Gastrocnemius medialis (tissue), 4 donors: ENCODE data around the gene PELI3.

Source experiments
- POLR2A ChIP-seq, 2 donors: fragments of 450-650 bp; IDR thresholded peaks; one replicate each; pipeline ENCODE4 v1.6.1; 2017; ENCODE audit warnings: antibody characterized with exemption in 2 of 2, mild to moderate bottlenecking in 2 of 2, moderate library complexity in 2 of 2
- TF ChIP-seq, protein P1 (sequence below), 5 experiments: fragments of 450-650 bp in 3 of 5; fragments of 200-600 bp in 2 of 5; sonication (generic) in 2 of 5; IDR thresholded peaks in 4 of 5; conservative IDR thresholded peaks in 1 of 5; 1 replicate in 4 of 5; 2 replicates in 1 of 5; pipeline ENCODE4 v1.5.1; 2016 to 2019; ENCODE audit warnings: antibody characterized with exemption in 5 of 5, mild to moderate bottlenecking in 3 of 5, moderate library complexity in 3 of 5

- TF ChIP-seq POLR2A (IDR thresholded peaks at IDR 0.05), result no peak
- TF ChIP-seq, protein P1, sequence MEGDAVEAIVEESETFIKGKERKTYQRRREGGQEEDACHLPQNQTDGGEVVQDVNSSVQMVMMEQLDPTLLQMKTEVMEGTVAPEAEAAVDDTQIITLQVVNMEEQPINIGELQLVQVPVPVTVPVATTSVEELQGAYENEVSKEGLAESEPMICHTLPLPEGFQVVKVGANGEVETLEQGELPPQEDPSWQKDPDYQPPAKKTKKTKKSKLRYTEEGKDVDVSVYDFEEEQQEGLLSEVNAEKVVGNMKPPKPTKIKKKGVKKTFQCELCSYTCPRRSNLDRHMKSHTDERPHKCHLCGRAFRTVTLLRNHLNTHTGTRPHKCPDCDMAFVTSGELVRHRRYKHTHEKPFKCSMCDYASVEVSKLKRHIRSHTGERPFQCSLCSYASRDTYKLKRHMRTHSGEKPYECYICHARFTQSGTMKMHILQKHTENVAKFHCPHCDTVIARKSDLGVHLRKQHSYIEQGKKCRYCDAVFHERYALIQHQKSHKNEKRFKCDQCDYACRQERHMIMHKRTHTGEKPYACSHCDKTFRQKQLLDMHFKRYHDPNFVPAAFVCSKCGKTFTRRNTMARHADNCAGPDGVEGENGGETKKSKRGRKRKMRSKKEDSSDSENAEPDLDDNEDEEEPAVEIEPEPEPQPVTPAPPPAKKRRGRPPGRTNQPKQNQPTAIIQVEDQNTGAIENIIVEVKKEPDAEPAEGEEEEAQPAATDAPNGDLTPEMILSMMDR (IDR thresholded peaks at IDR 0.05 in 4 of 5, conservative IDR thresholded peaks at IDR 0.05 in 1 of 5), result no peak
Observed at GRCh38 chr11:66497206-66497605, 30.5 kb downstream of the PELI3 start.
